GM12892 (cell line): ENCODE results near the gene NRARP.

Experiments used
- POLR2A ChIP-seq: IDR thresholded peaks from 2 replicates; pipeline ENCODE4 v1.6.1; 2011; ENCODE audit warnings: low read depth, low read length, control low read depth
- POLR2AphosphoS5 ChIP-seq: IDR thresholded peaks from 2 replicates; pipeline ENCODE4 v1.6.1; 2011; ENCODE audit warnings: low read depth, low read length, control low read depth
- TAF1 ChIP-seq: IDR thresholded peaks from 2 replicates; pipeline ENCODE4 v1.6.1; 2011; ENCODE audit warnings: low read depth, mild to moderate bottlenecking, control low read depth, low read length, borderline replicate concordance

DNA sequence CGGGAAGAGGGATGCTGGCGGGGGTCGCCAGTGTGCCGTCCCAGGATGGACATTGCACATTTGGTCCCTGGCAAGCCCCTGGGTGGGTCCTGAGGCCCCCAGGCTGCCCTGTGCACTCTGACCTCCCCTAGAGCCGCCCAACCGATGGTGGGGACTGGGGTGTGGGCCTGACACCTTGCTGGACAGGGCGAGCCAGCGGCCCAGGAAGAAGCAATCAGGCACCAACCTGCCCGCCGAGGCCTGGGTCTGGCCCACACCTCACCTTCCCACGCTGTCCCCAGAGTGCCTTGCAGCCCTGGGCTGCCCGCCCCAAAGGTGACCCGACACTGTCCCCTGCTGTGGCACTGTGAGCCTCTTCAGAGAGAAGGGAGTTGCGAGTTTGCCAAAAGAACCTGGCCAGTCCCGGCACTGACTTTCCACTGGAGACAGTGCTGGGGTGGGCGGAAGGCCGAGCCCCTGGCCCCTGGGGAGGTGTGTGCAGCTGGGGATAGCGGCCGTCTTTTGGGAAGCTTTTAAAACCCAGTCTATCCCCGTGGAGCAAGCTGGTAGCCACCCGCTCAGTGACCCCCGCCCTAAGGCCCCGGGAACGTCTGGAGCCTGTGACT is 12.0 kb upstream of the NRARP start:
- no peak for TF ChIP-seq POLR2A
- no peak for TF ChIP-seq POLR2AphosphoS5
- TF ChIP-seq TAF1 = no peak
